ENCODE measurements around the gene PARP16.

Gene PARP16, protein sequence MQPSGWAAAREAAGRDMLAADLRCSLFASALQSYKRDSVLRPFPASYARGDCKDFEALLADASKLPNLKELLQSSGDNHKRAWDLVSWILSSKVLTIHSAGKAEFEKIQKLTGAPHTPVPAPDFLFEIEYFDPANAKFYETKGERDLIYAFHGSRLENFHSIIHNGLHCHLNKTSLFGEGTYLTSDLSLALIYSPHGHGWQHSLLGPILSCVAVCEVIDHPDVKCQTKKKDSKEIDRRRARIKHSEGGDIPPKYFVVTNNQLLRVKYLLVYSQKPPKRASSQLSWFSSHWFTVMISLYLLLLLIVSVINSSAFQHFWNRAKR

DNA sequence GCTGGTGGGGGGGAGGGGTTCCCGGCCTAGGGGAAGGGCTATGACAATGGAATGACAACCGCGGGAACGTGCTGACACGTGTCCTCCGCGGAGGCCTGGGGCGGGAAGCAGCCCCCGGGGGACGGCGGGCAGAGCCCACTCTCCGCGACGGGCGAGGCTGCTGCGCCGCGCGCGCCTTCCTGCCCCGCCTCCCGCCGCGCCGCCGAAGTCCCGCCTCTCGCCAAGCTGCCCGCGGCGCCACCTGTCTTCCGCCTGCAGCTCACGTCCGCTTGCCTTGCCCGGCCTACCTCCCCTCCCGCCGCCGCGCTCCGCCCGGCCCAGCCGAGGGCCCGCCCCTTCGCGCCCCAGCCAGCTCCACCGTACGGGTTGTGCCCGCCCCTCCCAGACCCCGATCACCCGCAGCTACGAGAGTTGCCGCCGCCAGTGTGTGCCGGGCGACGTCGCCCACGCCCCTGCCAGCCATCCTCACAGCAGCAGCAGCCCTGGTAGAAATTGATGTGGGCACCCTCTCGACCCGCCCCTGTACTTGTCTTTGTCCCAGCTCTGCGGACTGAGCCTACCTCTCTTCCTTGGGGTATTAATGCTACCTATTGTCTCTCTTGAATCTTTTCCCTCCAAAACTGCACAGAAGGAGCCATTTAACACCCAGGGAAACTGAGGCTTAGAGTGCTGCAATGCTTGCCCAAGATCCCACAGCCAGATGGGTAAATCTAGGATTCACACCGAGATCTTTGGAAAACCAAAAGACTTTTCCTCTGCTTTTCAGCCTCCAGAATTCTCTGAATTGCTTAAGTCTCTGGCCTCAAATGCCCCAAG is at the start of gene PARP16:
PARP16 (minus strand) TSS at position 180 of the 816 bp plus-strand sequence. CDS start 457 bp downstream, outside the sequence.
- peak; percentile 82 to 89 for DNase-seq (ENCODE audit: low read depth in 1 of 2, low spot score in 1 of 2)

DNA sequence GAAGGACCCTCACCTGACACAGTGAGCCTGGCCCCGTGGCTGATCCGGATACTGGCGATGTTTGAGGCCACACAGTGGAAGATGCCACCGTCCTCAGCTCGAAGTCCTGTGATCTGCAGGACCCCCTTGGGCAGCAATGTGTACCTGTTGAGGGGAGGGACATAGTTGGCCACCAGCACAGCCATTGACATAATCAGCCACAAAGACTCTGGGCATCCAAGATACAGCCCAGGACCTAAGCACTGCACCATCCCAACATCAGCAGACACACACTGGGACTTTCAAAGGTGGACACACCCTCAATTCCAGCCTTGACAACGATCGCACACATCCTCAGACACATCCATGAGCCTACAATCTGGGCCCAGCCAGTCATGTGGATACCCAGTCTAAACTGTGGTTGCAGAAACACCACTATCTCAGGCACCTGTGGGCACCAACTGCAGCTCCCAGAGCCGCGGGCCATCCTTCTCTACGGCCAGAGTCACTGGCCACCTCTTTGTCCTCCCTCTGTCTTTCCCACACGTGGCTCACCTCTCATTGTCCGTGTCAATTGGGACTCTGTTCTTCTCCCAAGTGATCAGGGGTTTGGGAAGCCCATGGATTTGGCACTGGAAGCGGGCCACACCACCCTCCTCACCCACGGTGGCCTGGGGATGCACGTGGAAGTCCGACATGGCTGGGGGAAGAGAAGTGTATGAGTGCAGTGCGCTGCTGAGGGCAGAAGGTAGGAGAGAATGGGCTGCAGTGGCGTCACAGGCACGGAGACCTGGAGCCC is 48.8 kb upstream of the PARP16 start:
- no peak for DNase-seq (ENCODE audit: low read depth in 1 of 2, low spot score in 1 of 2)

DNA sequence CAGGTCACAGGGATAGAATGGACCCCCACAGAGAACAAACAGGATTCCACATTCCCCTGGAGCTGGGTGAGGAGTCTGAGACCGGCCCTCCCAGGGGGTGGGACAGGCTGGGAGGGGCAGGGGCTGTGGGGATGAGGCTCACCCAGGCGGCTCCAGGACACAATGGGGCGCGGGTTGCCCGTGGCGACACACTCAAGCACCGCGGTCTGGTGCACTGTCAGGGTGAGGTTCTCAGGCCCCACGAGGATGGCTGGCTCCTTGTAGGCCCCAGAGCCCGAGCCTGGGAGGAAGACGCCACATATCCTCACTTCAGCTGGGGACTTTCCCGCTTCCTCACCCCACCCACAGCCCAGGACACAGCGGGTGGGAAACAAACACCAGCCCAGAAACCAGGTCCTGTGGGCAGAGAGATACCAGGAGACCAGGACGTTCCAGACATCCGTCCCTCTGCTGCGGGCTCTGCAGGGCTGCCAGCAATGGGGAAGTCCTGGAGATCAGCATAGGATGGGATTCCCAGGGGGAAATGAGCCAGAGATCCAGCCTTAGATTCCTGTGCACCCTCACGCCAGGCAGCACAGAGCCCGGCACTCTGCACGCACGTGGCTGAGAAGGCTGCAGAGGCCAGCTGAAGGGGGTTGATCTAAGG is 48.0 kb upstream of the PARP16 start:
- DNase-seq (ENCODE audit: low read depth in 1 of 2, low spot score in 1 of 2), result no peak

DNA sequence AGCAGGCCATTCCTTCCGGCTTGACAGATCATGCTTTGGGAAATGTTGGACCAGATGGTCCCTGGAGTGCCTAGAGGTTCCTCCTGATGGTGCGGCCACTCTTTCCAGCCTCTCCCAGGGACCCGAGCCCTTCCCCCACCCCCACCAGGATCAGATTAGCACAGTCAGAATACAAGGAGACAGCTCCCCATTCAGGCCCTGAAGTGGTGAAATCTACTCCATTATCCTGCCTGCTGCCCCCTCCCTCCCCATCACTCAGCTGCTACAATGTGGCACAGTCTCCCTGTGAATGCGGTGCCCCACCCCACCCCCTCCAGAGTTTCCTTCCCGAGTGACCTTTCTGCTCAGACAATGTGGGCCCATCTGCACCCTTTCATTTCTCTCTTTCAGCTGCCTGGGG is 47.2 kb upstream of the PARP16 start:
- DNase-seq (ENCODE audit: low read depth in 1 of 2, low spot score in 1 of 2), result no peak

DNA sequence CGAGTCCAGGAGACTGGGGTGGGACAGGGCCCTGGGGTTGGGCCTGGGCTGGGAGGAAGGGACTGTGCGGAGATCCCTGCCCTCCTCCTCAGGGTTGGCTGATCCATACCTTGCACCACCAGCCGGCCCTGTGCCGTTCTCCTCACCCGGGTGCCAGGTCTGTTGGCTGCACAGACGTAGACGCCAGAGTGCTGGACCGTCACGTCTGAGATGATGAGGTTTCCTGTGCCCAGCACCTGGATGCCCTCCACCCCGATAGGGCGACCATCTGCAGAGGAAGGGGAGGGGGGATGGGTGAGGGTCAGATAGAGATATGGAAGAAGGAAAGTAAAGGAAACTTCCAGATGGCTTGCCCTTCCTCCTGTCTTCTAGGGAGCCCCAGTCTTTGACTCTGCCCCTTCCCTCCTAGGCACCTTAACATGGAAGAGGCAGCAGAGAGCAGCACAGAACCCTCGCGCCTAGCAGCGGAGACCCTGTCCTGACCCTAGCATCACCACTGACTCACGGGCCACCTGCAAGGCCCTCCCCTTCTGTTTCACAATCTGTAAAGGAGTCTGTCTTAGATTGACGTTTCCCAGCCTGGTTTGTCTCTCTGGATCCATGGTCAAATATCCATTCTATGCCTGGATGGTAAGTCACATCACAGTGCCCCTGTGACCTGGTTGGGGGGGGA is 46.6 kb upstream of the PARP16 start:
- no peak for DNase-seq (ENCODE audit: low read depth in 1 of 2, low spot score in 1 of 2)

DNA sequence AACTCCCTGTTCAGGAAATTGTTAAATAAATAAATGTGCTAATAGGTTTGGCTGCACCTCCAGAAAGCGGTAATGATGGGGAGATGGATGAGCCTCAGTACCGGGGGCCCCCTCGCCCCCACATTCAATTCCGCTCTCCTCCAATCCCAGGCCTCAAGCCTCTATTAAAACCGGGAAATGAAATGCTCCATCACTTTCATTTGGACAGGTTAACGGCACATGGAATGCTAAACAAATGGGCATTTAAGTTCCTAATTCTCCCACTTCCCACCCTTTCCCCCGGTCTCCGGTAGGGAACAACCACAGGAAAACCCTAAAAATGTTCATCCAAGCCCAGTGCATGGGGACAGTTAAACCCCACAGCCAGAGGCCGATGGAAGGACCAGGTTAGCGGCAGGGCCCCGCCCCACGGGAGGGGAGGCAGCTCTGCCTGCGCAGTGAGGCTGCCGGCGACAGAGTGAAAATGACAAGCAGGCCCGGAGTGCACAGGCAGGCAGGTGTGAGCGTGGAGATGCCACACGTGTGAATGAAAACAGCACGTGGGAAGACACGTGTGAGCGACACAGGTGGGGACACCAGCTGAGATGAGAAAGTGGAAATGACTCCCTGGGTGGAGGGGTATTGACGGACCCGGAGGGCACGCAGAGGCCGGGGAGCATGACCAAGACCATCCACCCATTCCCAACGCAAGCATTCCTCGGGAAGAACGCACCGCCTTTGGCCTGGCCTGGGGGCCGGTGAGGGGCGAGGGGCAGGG is 45.9 kb upstream of the PARP16 start:
- DNase-seq (ENCODE audit: low read depth in 1 of 2, low spot score in 1 of 2), result no peak

DNA sequence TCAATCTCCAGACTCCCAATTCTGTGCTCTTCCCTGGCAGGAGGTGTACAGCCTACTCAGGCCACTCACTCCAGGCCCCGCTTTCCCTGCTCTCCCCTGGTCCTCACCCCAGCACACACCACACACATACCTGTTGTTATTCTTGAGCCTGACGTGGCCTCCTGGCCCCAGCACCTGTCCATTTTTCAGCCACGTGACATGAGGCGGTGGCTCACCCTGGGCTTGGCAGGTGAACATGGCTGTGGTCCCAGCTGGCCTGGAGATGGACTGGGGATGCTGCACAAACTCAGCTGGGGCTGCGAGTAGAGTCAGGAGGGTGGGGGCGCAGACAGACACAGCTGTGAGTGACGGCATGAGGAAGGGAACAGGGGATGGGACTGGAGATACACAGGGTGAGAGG is 45.1 kb upstream of the PARP16 start:
- DNase-seq (ENCODE audit: low read depth in 1 of 2, low spot score in 1 of 2), result no peak

DNA sequence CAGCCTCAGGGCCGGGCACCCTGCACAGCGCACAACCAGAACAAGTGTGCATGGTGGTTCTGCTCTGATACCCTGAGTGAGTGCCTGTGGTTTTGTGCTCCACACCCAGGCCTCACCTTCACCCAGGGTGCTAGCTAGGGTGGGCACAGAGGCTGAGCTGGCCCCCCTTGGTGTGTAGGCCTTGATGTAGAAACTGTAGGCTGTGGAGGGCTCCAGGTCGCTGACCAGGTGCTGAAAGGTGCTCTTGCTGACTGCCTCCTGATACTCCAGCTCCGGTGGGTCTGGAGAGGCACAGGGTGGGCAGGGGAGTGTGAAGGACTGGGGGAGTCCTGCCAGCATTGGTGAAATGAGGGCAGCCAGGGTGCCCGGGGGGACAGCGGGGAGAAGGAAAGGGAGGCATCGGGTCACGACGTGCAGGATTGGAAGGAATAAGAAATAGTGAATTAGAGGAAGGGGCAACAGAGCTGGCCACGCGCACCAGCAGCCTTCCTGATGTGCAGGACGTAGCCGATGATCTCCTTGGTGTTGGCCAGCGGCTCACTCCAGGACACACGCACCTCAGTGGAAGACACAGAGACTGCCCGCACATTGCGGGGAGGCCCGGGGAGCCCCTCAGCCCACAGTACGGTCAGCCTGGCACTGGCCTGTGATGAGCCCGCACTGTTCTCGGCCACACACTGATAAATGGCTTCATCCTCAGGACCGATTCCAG is 44.4 kb upstream of the PARP16 start:
- no peak for DNase-seq (ENCODE audit: low read depth in 1 of 2, low spot score in 1 of 2)

DNA sequence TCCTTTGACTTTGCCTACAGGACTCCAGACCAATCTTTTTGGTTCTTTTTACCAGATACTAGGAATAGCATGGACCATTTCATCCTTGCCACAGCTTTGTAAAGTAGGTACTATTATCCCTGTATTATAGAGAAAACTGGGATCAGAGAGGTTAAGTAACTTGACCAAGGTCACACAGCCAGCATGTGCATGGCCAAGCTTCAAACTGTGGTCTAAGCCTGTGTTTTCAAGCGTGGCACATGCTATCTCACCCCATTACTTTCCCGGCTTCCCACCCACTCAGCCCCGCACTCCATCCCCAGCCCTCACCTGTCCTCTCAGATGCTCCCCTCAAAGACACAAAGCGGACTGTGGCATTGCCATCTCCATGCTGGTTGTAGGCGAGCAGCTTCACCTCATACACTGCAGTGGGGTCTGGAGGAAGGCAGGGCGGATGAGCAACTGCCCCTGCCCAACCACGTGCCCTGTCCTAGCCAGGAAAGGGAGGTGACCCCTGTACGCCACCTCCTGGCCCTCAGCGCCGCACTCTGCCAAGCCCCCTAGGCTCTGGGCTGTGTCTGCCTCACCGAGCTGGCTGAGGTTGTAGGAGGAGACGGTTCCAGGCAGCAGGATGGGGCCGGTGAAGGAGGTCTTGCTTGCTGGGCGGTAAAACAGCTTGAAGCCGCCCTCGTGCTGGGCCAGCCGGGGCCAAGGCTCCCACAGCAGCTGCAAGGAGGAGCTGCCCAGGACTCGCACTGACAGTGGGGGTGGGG is 43.5 kb upstream of the PARP16 start:
- DNase-seq (ENCODE audit: low read depth in 1 of 2, low spot score in 1 of 2), result no peak

DNA sequence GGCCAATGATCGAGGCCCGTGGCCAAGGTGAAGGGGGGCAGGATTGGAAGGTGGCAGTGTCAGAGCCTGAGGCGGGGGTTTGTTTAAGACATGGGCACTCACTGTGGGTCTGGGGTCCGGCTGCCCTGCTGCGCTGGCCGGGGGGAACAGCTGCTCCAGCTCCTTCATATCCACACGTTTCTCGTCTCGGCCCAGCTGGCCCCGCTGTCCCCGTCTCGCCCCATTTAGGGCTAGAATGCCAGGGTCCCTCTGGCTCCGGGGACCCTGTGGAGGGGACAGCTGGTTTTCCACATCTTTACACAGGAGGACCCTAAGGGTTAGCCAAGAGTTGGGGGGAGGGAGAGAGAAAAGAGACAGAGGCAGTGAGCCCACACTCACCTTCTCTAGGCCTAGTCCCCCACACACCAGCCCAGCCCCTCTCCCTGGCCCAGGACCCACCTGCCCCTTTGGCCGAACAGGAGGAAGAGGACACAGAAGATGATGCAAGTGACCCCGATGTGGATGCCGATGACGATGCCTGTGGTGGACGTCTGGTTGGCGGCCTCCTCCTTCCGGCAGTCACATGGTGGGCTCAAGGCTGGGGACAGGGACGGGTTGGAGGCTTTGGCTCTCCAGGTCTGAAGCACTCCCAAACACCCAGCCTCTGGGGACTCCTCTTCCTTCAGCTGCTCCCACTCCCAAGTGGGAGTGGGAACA is 42.8 kb upstream of the PARP16 start:
- no peak for DNase-seq (ENCODE audit: low read depth in 1 of 2, low spot score in 1 of 2)

DNA sequence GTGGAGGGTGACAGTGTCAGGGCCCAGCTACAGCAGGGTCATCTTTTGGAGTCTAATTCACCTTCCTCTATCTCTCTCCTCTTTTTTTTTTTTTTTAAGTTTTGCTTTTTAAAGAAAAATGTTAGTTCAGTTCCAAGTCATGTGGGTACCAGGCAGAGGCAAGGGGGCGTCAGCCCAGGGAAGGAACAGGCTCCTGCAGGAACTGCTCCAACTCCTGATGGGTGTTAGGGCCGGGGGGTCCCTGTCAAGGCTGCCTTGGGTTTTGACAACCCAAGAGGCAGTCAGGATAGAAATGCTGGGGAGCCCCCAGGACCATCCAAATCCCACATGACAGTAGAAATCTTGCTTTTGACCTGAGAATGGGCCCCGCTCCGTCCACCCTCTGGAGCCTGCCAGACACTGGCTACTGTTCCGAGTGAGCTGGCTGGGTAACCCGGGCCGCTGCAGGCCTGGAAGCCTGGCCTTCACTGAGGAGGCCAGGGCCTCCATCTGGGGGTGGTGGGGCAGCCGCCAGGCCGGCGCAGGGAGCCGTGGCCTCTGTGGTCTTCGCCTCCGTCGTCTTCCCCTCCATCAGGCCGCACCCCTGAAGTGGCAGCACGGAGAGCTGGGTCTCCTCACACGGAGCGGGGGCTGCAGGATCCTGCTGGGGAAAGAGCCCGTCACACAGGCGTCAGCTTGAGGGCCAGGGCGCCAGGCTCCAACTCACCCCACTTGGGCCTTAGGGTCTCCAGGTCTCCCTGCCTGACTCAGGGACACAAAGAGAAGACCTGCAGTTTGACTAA is 42.0 kb upstream of the PARP16 start:
- DNase-seq (ENCODE audit: low read depth in 1 of 2, low spot score in 1 of 2), result no peak

DNA sequence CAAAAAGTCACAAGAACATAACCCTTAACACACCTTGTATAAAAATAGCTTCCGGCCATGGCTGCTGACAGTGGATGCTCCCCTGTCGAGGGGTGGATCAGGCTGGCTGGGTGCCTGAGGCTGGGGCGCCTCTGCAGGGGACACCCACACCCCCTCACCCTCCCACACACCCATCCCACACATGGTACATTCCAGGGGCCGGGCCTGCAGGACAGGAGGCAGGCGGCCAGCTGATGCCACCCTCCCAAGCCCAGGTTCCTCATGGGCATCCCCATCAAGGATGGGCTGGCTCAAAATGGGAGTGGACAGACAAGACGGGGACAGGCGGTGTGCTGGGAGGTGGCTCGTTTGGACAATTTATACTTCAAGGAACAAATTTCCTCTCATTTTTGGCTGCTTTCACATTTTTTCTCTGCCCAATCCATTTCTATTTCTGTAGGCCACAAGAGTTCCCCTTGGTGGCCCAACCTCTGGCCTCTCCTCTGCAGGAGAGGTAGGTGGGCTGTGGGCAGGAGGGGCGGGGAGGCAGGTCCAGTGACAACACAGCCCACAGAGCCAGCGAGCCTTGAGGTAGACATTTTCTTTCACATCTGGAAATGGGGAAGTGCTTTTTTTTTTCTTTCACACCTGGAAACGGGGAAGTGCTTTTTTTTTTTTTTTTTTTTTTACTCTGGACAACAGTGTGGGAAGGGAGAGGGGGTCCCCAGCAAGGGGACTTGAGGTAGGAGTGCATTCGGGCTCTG is 41.1 kb upstream of the PARP16 start:
- DNase-seq (ENCODE audit: low read depth in 1 of 2, low spot score in 1 of 2), result no peak

DNA sequence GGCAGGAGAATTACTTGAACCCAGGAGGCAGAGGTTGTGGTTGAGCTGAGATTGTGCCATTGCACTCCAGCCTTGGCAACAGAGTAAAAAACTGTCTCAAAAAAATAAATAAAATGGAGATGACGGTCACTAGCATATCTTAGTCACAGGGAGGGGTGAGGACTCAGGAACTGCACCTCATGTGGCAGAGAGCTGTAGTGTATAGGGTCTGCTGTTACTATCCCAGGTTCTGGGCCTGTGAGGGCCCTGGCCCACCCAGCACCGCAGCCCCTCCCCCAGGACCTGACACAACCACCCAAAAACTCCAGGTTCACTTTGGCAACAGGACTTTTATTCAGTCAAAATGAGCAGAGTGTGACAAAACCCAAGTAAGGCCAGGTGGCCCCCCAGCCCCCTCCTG is 40.1 kb upstream of the PARP16 start:
- DNase-seq (ENCODE audit: low read depth in 1 of 2, low spot score in 1 of 2), result no peak

DNA sequence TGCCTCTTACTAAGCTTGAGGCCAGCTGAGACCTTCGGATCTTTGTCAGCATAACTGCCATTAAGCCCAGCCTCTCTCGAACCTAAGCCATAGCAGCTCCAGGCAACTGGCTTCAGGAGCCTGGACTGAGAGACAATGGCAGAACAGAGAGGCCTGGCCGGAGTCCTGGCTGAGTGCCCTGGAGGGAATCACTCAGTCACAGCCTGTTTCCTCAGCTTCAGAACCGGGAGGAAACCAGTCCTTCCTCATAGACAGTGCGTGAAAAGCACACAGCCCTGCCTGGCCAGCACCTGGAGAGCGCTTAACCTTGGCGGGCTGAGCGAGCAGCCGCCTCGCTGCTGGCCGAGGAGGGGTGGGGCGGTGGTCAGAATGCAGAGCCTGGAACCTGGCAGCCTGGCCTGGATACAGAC is 39.4 kb upstream of the PARP16 start:
- DNase-seq (ENCODE audit: low read depth in 1 of 2, low spot score in 1 of 2), result no peak

DNA sequence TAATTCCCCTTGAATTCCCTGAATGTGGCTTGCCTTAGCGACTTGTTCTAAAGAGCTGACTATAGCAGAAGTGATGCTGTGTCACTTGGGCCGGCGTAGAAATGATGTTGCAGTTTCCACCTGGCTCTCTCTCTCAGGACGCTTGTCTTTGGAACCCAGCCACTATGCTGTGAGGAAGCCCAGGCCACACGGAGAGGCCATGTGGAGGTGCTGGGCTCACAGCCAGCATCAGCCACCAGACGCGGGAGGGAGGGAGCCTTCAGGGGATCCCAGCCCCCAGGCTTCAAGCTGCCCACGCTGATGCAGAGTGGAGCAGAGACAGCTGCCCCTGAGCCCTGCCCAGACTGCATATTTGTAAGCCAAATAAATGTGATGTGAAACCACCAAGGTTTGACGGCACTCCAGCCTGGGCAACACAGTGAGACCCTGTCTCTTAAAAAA is 36.4 kb upstream of the PARP16 start:
- DNase-seq (ENCODE audit: low read depth in 1 of 2, low spot score in 1 of 2), result no peak

DNA sequence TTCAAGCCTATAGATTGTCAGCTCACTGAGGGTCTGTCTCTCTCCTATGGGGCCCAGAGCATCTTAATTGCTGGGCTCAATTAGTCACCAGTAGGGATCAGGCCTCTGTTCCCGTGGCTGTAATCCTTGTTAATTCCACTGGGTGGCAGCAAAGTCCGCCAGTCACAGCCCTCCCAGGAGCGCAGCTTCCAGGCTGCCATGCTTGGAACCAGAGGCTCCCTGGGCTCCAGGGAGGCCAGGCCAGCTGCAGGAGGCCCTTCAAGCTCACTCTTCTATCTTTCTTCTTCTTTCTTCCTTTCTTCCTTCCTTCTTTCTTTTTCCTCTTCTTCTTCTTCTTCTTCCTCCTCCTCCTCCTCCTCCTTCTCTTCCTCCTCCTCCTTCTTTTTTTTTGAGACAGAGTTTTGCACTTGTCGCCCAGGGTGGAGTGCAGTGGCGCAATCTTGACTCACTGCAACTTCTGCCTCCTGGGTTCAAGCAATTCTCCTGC is 32.2 kb upstream of the PARP16 start:
- peak; percentile 46 to 57 for DNase-seq (ENCODE audit: low read depth in 1 of 2, low spot score in 1 of 2)
